Right lobe of liver (tissue), 6 donors: ENCODE data around the gene C3orf85. TPM values are rescaled to one million over a fixed set of nuclear protein-coding genes. Genes with fewer than 3 reads are reported as not detected.

Experiments
- ATAC-seq, 4 donors: fragments of 200-7000 bp; cut with Tn5 transposase; one replicate each; pipeline ENCODE4 v1.9.1; 2020; ENCODE audit warnings: mild to moderate bottlenecking in 4 of 4, moderate library complexity in 4 of 4
- DNase-seq, 3 donors: peaks; one replicate each; pipeline ENCODE4 v3.0.0-alpha.2; 2020
- H3K27ac ChIP-seq, 3 donors: fragments of 200-600 bp; one replicate each; pipeline ENCODE4 v1.8.0; 2022
- H3K27me3 ChIP-seq, 2 donors: fragments of 200-600 bp; one replicate each; pipeline ENCODE4 v1.8.0; 2022
- H3K36me3 ChIP-seq, 4 donors: fragments of 200-600 bp; sonication (generic) in 1 of 4; one replicate each; pipeline versions ENCODE4 v1.5.1 to v1.8.0; 2017 to 2022; ENCODE audit warnings: control low read depth in 1 of 4
- H3K4me1 ChIP-seq, 4 donors: fragments of 200-600 bp; sonication (generic) in 1 of 4; one replicate each; pipeline versions ENCODE4 v1.5.1 to v1.8.0; 2017 to 2022; ENCODE audit warnings: control low read depth in 1 of 4
- H3K4me3 ChIP-seq, 3 donors: fragments of 200-600 bp; one replicate each; pipeline ENCODE4 v1.8.0; 2022
- H3K9me3 ChIP-seq, 4 donors: fragments of 200-600 bp; sonication (generic) in 1 of 4; one replicate each; pipeline versions ENCODE4 v1.5.1 to v1.8.0; 2017 to 2022; ENCODE audit warnings: control low read depth in 1 of 4
- POLR2A ChIP-seq: fragments of 450-650 bp; IDR thresholded peaks from one replicate; pipeline ENCODE4 v1.6.1; 2017; ENCODE audit warnings: antibody characterized with exemption, mild to moderate bottlenecking
- WGBS: methylation state at CpG from one replicate; pipeline ENCODE4 v1.1.6; 2018; ENCODE audit warnings: low coverage, low lambda C conversion rate; ENCODE audit not compliant: insufficient coverage; ENCODE audit errors: missing lambda C conversion rate; 5-methylcytosine and 5-hydroxymethylcytosine counted together
- intact Hi-C, 2 donors: fragments of 100-400 bp; cut with DNase I; formaldehyde crosslinking; loops; one replicate each; pipeline versions ENCODE4 v1.11.2 to v1.14.1; 2022
- long read RNA-seq: library from polyadenylated mRNA; unstranded; transcript quantifications from one replicate; pipeline ENCODE4 v2.0.0, GENCODE V29; 2019
- total RNA-seq, 6 experiments: library from RNA; depleted of rRNA in 2 of 6; stranded (reverse); fragments of >200 nt in 2 of 6; fragmentation: NEBNext Ultra II Directional in 3 of 6; extraction: Animal tissue kit (Norgen Biotek cat#: 25700) in 3 of 6; gene quantifications; one replicate each; pipeline versions ENCODE4 v1.1.0 to v1.2.4, GENCODE V29; 2016 to 2023
- TF ChIP-seq, protein P1 (sequence below), 4 donors: fragments of 200-600 bp in 3 of 4; fragments of 450-650 bp in 1 of 4; IDR thresholded peaks; one replicate each; pipeline versions ENCODE4 v1.5.1 to v1.8.0; 2016 to 2022; ENCODE audit warnings: antibody characterized with exemption in 4 of 4, mild to moderate bottlenecking in 2 of 4
- donor health status: DM: no; HTN: yes; CAD: no.
- donor health status: DM: no; HTN: no; CAD: no.
- donor health status: DM: no; HTN: no; CAD: no.
- donor health status: DM: no; HTN: yes; CAD: no.
- donor health status: DM: no; HTN: yes; CAD: no.

C3orf85 gene, protein sequence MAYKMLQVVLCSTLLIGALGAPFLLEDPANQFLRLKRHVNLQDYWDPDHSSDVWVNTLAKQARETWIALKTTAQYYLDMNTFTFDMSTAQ
- total RNA-seq = 10 to 100 TPM in 3 of 6 experiments, 1 to 10 TPM in 3; 3.3 to 12.6 (median 9.5) TPM
- long read RNA-seq, partial matches to known transcripts = 1 of 7 reads
- long read RNA-seq, other reads (novel, unspliced or antisense) = 2 of 7 reads

DNA sequence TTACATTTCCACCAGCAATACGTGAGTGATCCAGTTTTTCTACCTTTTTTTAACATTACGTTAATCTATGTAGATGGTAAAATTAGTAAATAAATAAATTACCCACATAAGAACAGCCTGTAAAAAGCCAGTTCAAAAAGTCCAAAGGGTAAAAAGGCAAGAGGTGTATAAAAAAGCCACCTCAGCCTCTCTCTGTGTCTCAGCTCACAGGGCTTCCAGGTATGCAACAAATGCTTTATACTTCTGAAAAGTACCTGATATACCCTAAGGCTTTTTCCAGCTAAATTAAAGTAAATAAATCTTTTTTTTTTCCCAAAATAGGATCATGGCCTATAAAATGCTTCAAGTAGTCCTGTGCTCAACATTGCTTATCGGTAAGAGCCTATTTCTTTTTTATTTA is at the start of gene C3orf85:
C3orf85 (plus strand) TSS at position 197 of the 400 bp plus-strand sequence; CDS start at position 326, 129 bp downstream.
- no peaks in the 10 kb centered on the region for H3K36me3 ChIP-seq
- H3K9me3 ChIP-seq = no peaks in the 10 kb centered on the region
- WGBS = 27% methylated on average over 3 of the region's 3 CpGs
- intact Hi-C loops = no loop called here
- no peak for TF ChIP-seq POLR2A
- H3K27me3 ChIP-seq = no peaks in the 10 kb centered on the region
- H3K4me3 ChIP-seq = peak within 1 kb of the TSS in 2 of 3 donors; percentile 39 to 46
- DNase-seq = no peak
- ATAC-seq = peak; percentile 34 to 60 (median 53)
- peaks cover 0 to 40% (median 19%) of the 10 kb centered on the region in 4 donors for H3K4me1 ChIP-seq
- H3K27ac ChIP-seq = peak within 1 kb of the TSS in 2 of 3 donors; percentile 63 to 73

DNA sequence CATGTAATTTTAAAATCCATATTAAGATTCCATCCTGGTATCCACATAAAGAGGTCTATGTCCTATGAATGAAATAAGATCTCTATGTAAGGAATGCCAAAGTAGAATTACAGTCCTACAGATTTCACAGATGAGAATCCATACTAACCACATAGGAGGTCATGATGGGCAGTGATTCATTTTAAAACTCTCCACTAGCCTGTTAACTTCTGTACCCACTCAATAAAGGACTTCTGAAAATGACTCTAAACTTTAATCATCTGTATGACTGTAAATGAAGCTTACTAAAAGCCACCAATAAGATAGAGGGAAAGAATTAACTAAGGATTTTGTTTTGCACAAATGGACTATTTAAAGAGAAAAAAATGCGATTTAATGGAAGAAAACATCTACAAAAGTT is 47.3 kb upstream of the C3orf85 start:
- intact Hi-C loops = no loop called here
- Histone ChIP-seq H3K27ac (no peak overlapping the region), H3K9me3 (no peaks in the 10 kb centered on the region), H3K36me3 (no peaks in the 10 kb centered on the region), H3K4me3 (no peak overlapping the region), H3K27me3 (no peaks in the 10 kb centered on the region), H3K4me1 (no peaks in the 10 kb centered on the region)
- ATAC-seq (no peak), DNase-seq (no peak)
- TF ChIP-seq POLR2A = no peak
- TF ChIP-seq, protein P1, sequence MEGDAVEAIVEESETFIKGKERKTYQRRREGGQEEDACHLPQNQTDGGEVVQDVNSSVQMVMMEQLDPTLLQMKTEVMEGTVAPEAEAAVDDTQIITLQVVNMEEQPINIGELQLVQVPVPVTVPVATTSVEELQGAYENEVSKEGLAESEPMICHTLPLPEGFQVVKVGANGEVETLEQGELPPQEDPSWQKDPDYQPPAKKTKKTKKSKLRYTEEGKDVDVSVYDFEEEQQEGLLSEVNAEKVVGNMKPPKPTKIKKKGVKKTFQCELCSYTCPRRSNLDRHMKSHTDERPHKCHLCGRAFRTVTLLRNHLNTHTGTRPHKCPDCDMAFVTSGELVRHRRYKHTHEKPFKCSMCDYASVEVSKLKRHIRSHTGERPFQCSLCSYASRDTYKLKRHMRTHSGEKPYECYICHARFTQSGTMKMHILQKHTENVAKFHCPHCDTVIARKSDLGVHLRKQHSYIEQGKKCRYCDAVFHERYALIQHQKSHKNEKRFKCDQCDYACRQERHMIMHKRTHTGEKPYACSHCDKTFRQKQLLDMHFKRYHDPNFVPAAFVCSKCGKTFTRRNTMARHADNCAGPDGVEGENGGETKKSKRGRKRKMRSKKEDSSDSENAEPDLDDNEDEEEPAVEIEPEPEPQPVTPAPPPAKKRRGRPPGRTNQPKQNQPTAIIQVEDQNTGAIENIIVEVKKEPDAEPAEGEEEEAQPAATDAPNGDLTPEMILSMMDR (IDR thresholded peaks at IDR 0.05) = no peak
- 58% methylated on average over 1 of the region's 1 CpG for WGBS

DNA sequence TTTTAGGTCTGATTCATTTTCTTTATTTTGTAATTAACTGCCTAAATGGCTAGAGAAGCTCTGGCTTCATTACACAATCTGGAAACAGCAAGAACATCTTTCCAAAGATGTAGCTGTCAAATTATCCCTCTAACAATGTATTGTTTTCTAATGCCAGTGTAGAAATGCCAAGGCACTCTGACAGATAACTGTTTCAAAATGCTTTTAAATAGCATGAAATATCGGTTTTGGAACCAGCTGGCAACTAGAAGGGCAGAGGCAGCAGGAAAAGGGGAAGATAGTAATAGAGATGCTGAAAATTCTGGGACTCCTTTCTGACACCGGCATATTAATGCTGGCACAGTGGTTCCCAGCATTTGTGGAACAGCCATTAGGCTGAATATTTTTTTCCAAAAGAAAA is 44.7 kb upstream of the C3orf85 start:
- no peak overlapping the region for H3K27ac ChIP-seq
- ATAC-seq = no peak
- 9% methylated on average over 2 of the region's 2 CpGs for WGBS
- intact Hi-C loops = no loop called here
- H3K4me1 ChIP-seq = no peaks in the 10 kb centered on the region
- no peaks in the 10 kb centered on the region for H3K27me3 ChIP-seq
- no peaks in the 10 kb centered on the region for H3K9me3 ChIP-seq
- no peak overlapping the region for H3K4me3 ChIP-seq
- TF ChIP-seq, protein P1 (IDR thresholded peaks at IDR 0.05) = no peak
- no peak for TF ChIP-seq POLR2A
- no peaks in the 10 kb centered on the region for H3K36me3 ChIP-seq
- DNase-seq = no peak

DNA sequence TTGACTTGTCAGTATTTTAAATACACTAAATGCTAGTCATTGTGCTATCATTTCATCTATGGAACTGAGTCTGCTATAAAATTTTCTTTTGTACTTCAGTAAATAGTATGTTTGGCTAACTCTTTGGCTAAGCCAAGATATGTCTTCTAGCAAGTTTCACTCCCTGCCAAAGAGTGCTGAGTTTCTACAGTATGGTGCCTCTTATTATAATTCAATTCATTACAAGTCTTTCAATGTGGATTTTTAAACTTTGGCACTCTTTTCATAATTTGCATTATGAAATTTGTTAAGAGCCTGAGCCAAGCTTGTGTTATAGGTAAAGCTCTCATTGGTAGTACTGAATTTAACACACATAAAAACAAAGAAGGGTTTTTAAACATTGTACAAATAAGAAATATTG is 43.0 kb upstream of the C3orf85 start:
- Histone ChIP-seq H3K4me1 (no peaks in the 10 kb centered on the region), H3K9me3 (no peaks in the 10 kb centered on the region), H3K36me3 (no peaks in the 10 kb centered on the region), H3K27me3 (no peaks in the 10 kb centered on the region), H3K4me3 (no peak overlapping the region), H3K27ac (no peak overlapping the region)
- TF ChIP-seq, protein P1 (IDR thresholded peaks at IDR 0.05) = no peak
- TF ChIP-seq POLR2A = no peak
- intact Hi-C loops = no loop called here
- ATAC-seq (no peak), DNase-seq (no peak)

DNA sequence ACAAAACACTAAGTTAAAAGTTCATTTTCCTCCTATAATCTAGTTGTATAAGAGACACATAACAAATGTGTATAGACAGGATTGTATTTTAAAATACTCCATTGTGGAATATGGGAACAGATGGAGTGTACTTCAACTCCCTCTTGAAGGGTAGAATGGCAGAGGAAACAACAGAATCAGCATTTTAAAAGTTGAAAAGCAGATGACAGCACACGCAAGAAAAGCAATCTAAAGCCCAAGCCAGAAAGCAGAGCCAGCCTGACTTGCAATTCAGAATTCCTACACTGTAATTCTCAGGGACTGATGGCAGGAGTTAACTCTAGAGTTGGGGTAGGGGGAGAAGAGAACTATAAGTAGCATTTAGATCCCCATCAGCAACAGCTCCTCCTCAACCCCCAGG is 41.4 kb upstream of the C3orf85 start:
- no peak overlapping the region for H3K27ac ChIP-seq
- no peaks in the 10 kb centered on the region for H3K36me3 ChIP-seq
- H3K4me3 ChIP-seq = no peak overlapping the region
- DNase-seq = no peak
- no peaks in the 10 kb centered on the region for H3K4me1 ChIP-seq
- no peaks in the 10 kb centered on the region for H3K9me3 ChIP-seq
- H3K27me3 ChIP-seq = no peaks in the 10 kb centered on the region
- no peak for TF ChIP-seq POLR2A
- TF ChIP-seq, protein P1 (IDR thresholded peaks at IDR 0.05) = no peak
- WGBS = 93% methylated on average over 1 of the region's 1 CpG
- no peak for ATAC-seq
- intact Hi-C loops = no loop called here
